Measurements from ENCODE around the gene GADD45G.

Gene GADD45G

DNA sequence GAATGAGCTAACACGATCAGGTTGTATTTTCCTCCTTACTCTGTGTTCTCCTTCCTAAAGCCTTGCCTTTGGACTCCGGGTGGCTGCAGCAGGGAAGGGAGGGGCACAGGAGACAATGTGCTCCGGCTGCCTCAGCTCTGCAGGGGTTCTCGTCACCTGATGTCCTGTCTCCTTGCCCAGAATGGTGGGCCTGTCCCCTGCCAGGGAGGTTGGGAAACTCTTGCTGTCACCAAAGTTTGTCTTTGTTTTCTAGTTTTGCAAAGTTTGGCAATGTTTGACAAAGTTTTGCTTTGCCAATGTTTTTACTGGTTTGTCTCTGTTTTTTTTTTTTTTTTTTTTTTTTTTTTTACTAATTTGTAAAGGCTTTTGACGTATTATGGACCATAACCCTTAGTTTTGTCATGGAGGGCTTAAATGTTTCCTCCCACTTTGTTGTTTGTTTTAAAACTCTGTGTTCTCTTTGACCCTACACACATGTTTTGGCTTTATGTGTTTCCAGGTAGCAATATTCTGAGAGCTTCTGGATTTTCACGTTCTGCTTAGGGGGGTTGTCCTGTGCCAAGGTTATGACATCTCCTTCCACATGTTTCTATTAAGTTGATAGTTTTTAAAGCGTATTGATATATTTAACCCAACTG, 49.3 kb downstream of the GADD45G start:
- no peak for DNase-seq (ENCODE audit: low spot score)

DNA sequence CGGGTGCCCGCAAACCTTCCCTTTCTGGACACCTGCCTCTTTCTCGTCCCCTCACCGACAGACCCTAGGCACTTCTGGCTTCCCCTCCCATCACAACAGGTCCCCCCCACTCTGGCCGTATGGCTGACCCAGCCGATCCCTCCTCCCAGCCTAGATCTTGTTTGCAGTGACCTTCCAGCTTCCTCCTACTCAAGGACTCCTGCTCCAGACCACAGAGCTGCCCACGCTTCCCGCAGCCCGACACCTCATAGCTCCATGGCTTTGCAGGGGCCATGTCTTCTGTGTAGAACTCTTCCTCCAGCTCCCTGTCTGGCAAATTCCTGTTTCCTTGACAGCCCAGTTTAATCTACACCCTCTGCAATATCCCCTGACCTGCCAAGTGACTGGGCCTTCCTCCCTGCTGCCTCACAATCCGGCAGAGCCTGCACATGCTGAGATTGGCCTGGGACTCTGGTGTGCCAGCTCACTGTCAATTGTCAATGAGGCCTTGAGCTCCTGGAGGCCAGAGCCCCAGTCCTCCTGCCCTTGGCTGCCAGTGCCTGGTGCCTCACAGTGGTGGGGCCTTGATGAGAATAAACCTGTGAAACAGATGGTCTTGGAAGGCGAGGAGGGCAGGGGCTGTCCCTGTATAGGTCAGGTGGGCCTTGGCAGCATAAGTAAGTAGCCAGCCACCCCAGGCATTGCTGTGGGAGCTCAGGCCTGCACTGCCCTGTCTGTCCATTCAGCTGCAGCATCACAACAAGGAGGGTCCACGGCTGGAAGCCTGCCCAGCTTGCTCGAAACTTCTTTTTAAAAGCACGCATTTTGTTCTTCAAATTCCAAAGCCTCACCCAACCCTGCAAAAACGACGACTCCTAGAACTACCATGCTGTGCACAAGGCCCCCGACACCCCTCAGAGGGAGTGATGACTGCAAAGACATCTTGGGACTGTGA, 50.5 kb downstream of the GADD45G start:
- DNase-seq (ENCODE audit: low spot score) = no peak

All from LoVo (cell line).